Activated CD4-positive, alpha-beta T cell treated with anti-CD3 and anti-CD28 coated beads, Interleukin-2, Interleukin-6, amounts not matched to agents 100 ng/mL and 50 ng/mL, durations not matched to agents 16 hours and 8 hours (primary cell): ENCODE measurements around the gene PNPLA8.
"Not testable (repeated sequence)": the region's sequence is repeated elsewhere in the genome, so short reads cannot be mapped to it uniquely, and the experiment has no call there.

Source experiments
- DNase-seq: peaks from one replicate; pipeline ENCODE4 v3.0.0-alpha.2; 2020

The PNPLA8 gene

GRCh38 chr7:108525985-108526767, at the start of gene PNPLA8:
PNPLA8 (minus strand) TSS chr7:108526135; CDS start chr7:108515491, 10,644 bp downstream.
- peak; percentile 100 for DNase-seq

- DNase-seq = no peak
Measured at GRCh38 chr7:108575156-108575555, 49.2 kb upstream of the PNPLA8 start.

GRCh38 chr7:108572480-108572879, 46.5 kb upstream of the PNPLA8 start:
- DNase-seq = no peak

GRCh38 chr7:108570146-108570755, 44.3 kb upstream of the PNPLA8 start:
- DNase-seq = peak; percentile 66

GRCh38 chr7:108569381-108570145, 43.6 kb upstream of the PNPLA8 start, which contains the start of the genes DNAJB9 and THAP5:
DNAJB9 (plus strand) TSS chr7:108569874; CDS start chr7:108571727, 1,853 bp downstream.
THAP5 (minus strand) TSS chr7:108569706; CDS start chr7:108569569, 137 bp downstream.
- peak; percentile 100 for DNase-seq

- DNase-seq = no peak
Measured at GRCh38 chr7:108568801-108569380, 43.0 kb upstream of the PNPLA8 start.

- no peak for DNase-seq
Measured at GRCh38 chr7:108565987-108566386, 40.1 kb upstream of the PNPLA8 start.

- DNase-seq = no peak
Measured at GRCh38 chr7:108561047-108561619, 35.2 kb upstream of the PNPLA8 start.

- no peak for DNase-seq
Measured at GRCh38 chr7:108559253-108559652, 33.3 kb upstream of the PNPLA8 start.

- DNase-seq = no peak
Measured at GRCh38 chr7:108557617-108558016, 31.7 kb upstream of the PNPLA8 start.

- no peak for DNase-seq
Measured at GRCh38 chr7:108557191-108557590, 31.3 kb upstream of the PNPLA8 start.

GRCh38 chr7:108556665-108557064, 30.7 kb upstream of the PNPLA8 start:
- not testable (repeated sequence) for DNase-seq

GRCh38 chr7:108548141-108548896, 22.4 kb upstream of the PNPLA8 start:
- DNase-seq = not testable (repeated sequence)

GRCh38 chr7:108541478-108541877, 15.5 kb upstream of the PNPLA8 start:
- DNase-seq = no peak

GRCh38 chr7:108538685-108539084, 12.8 kb upstream of the PNPLA8 start:
- not testable (repeated sequence) for DNase-seq

GRCh38 chr7:108538236-108538635, 12.3 kb upstream of the PNPLA8 start:
- DNase-seq = not testable (repeated sequence)

- no peak for DNase-seq
Measured at GRCh38 chr7:108537229-108537628, 11.3 kb upstream of the PNPLA8 start.

- no peak for DNase-seq
Measured at GRCh38 chr7:108535744-108536143, 9.8 kb upstream of the PNPLA8 start.

GRCh38 chr7:108535257-108535656, 9.3 kb upstream of the PNPLA8 start:
- DNase-seq = no peak

- DNase-seq = no peak
Measured at GRCh38 chr7:108533712-108534111, 7.8 kb upstream of the PNPLA8 start.

GRCh38 chr7:108529341-108529740, 3.4 kb upstream of the PNPLA8 start:
- DNase-seq = no peak

- no peak for DNase-seq
Measured at GRCh38 chr7:108528183-108528712, 2.3 kb upstream of the PNPLA8 start.
